Common myeloid progenitor, CD34-positive (primary cell): ENCODE data around the gene RASL11A.
"Not testable (repeated sequence)": the region's sequence is repeated elsewhere in the genome, so short reads cannot be mapped to it uniquely, and the experiment has no call there.

Experiments used
- CTCF ChIA-PET: fragments of 350-600 bp; sonication (Branson Sonifier 250); formaldehyde crosslinking; loops from one replicate; lab custom pipeline; 2021; ENCODE audit warnings: antibody characterized with exemption; lab: Charles Lee
- POLR2A ChIA-PET: fragments of 350-600 bp; sonication (Branson Sonifier 250); formaldehyde crosslinking; loops from one replicate; lab custom pipeline; 2021; ENCODE audit warnings: antibody characterized with exemption; lab: Charles Lee
- DNase-seq, 3 donors: peaks; one replicate each; pipeline versions ENCODE4 v3.0.0 to v3.0.0-alpha.2; 2013
- H3K27ac ChIP-seq, 2 experiments: 1 replicate in 1 of 2; 2 replicates in 1 of 2; pipeline ENCODE4 v1.7.0; 2013; ENCODE audit warnings: inconsistent platforms in 2 of 2, low read length in 2 of 2, mild to moderate bottlenecking in 2 of 2, low read depth in 1 of 2, moderate library complexity in 1 of 2; ENCODE audit not compliant: severe bottlenecking in 2 of 2, insufficient read depth in 1 of 2, poor library complexity in 1 of 2
- H3K27me3 ChIP-seq, 5 experiments: replicated peaks in 2 of 5; 1 replicate in 3 of 5; 2 replicates in 2 of 5; pipeline versions ENCODE4 v1.6.1 to v1.7.0; 2013; ENCODE audit warnings: low read length in 4 of 5, mild to moderate bottlenecking in 2 of 5, moderate library complexity in 2 of 5, inconsistent platforms in 1 of 5; ENCODE audit not compliant: insufficient read depth in 5 of 5, control insufficient read depth in 4 of 5
- H3K36me3 ChIP-seq, 4 experiments: 1 replicate in 2 of 4; 2 replicates in 2 of 4; pipeline versions ENCODE4 v1.6.1 to v1.7.0; 2013; ENCODE audit warnings: low read length in 3 of 4, control low read depth in 1 of 4, mild to moderate bottlenecking in 1 of 4; ENCODE audit not compliant: control insufficient read depth in 4 of 4, insufficient read depth in 4 of 4
- H3K4me1 ChIP-seq, 4 experiments: 1 replicate in 3 of 4; 2 replicates in 1 of 4; pipeline versions ENCODE4 v1.6.1 to v1.7.1; 2013; ENCODE audit warnings: low read length in 3 of 4, mild to moderate bottlenecking in 3 of 4, control low read depth in 1 of 4, inconsistent platforms in 1 of 4, moderate library complexity in 1 of 4; ENCODE audit not compliant: control insufficient read depth in 4 of 4, insufficient read depth in 4 of 4; ENCODE audit errors: control extremely low read depth in 1 of 4
- H3K4me3 ChIP-seq, 7 experiments: 1 replicate in 4 of 7; 2 replicates in 3 of 7; pipeline versions ENCODE4 v1.5.1 to v1.7.0; 2013; ENCODE audit warnings: mild to moderate bottlenecking in 7 of 7, low read length in 6 of 7, moderate library complexity in 6 of 7, inconsistent platforms in 2 of 7, low read depth in 2 of 7, control low read depth in 1 of 7; ENCODE audit not compliant: insufficient read depth in 4 of 7, control insufficient read depth in 1 of 7; ENCODE audit errors: extremely low read depth in 1 of 7
- H3K9me3 ChIP-seq, 5 experiments: 1 replicate in 4 of 5; 2 replicates in 1 of 5; pipeline versions ENCODE4 v1.6.1 to v1.7.1; 2013; ENCODE audit warnings: low read length in 4 of 5, mild to moderate bottlenecking in 2 of 5, inconsistent platforms in 1 of 5, low read depth in 1 of 5, moderate library complexity in 1 of 5; ENCODE audit not compliant: control insufficient read depth in 4 of 5, insufficient read depth in 2 of 5; ENCODE audit errors: control extremely low read depth in 1 of 5
- WGBS: methylation state at CpG from one replicate; pipeline ENCODE4 v1.1.5; 2013; ENCODE audit not compliant: insufficient coverage; 5-methylcytosine and 5-hydroxymethylcytosine counted together

The RASL11A gene

GRCh38 chr13:27293076-27293691 lies 22.6 kb downstream of the RASL11A start:
- Histone ChIP-seq H3K27ac (no peak overlapping the region), H3K36me3 (no peaks in the 10 kb centered on the region), H3K4me3 (no peak overlapping the region), H3K27me3 (no peaks in the 10 kb centered on the region), H3K4me1 (peaks cover 0 to 11% (median 8%) of the 10 kb centered on the region in 4 experiments), H3K9me3 (no peaks in the 10 kb centered on the region)
- ChIA-PET POLR2A (no interaction called here), CTCF (interaction anchor here (1.2 to 1.5 kb wide), 3 partner anchors 9 to 66 kb away, joined by 4 to 7 read pairs (median 5); no protein-coding TSS in a partner anchor)
- no peak for DNase-seq
- 82% methylated on average over 6 of the region's 8 CpGs for WGBS

GRCh38 chr13:27293873-27294515 lies 23.4 kb downstream of the RASL11A start:
- H3K27me3 ChIP-seq, result no peaks in the 10 kb centered on the region
- no peak overlapping the region for H3K4me3 ChIP-seq
- no peaks in the 10 kb centered on the region for H3K9me3 ChIP-seq
- WGBS, result 22% methylated on average over 1 of the region's 4 CpGs
- CTCF ChIA-PET, result interaction anchor here (0.8 to 2.3 kb wide), 5 partner anchors 8 to 64 kb away, joined by 3 to 9 read pairs (median 5); no protein-coding TSS in a partner anchor
- DNase-seq, result peak in 2 of 3 donors; percentile 41 to 53
- POLR2A ChIA-PET, result no interaction called here
- peak overlapping the region in 1 of 2 experiments; percentile 2 for H3K27ac ChIP-seq
- peaks cover 0 to 11% (median 8%) of the 10 kb centered on the region in 4 experiments for H3K4me1 ChIP-seq
- H3K36me3 ChIP-seq, result no peaks in the 10 kb centered on the region

GRCh38 chr13:27295096-27295495 lies 24.5 kb downstream of the RASL11A start:
- Histone ChIP-seq H3K27me3 (no peaks in the 10 kb centered on the region), H3K27ac (no peak overlapping the region), H3K9me3 (no peaks in the 10 kb centered on the region), H3K4me3 (no peak overlapping the region), H3K36me3 (no peaks in the 10 kb centered on the region), H3K4me1 (peaks cover 0 to 11% (median 8%) of the 10 kb centered on the region in 4 experiments)
- POLR2A ChIA-PET, result no interaction called here
- WGBS, result 94% methylated on average over 5 of the region's 7 CpGs
- CTCF ChIA-PET, result interaction anchor here (1.4 to 2.3 kb wide), 3 partner anchors 9 to 63 kb away, joined by 3 to 9 read pairs (median 7); no protein-coding TSS in a partner anchor
- DNase-seq, result no peak

- no peak overlapping the region for H3K4me3 ChIP-seq
- H3K27ac ChIP-seq, result no peak overlapping the region
- CTCF ChIA-PET, result interaction anchor here (2.3 kb wide), 1 partner anchor 21 kb away, joined by 7 read pairs; no protein-coding TSS in a partner anchor
- H3K27me3 ChIP-seq, result no peaks in the 10 kb centered on the region
- peaks cover 0 to 11% (median 8%) of the 10 kb centered on the region in 4 experiments for H3K4me1 ChIP-seq
- WGBS, result 100% methylated on average over 3 of the region's 4 CpGs
- DNase-seq, result no peak
- H3K36me3 ChIP-seq, result no peaks in the 10 kb centered on the region
- POLR2A ChIA-PET, result no interaction called here
- no peaks in the 10 kb centered on the region for H3K9me3 ChIP-seq
Measured at GRCh38 chr13:27295660-27296059, 25.0 kb downstream of the RASL11A start.

- WGBS, result 100% methylated on average over 8 of the region's 8 CpGs
- ChIA-PET CTCF (interaction anchor here (1.1 to 2.3 kb wide), 3 partner anchors 15 to 530 kb away, joined by 4 to 7 read pairs (median 6); no protein-coding TSS in a partner anchor), POLR2A (no interaction called here)
- Histone ChIP-seq H3K4me3 (no peak overlapping the region), H3K9me3 (no peaks in the 10 kb centered on the region), H3K36me3 (no peaks in the 10 kb centered on the region), H3K4me1 (peaks cover 0 to 11% (median 8%) of the 10 kb centered on the region in 4 experiments), H3K27me3 (no peaks in the 10 kb centered on the region), H3K27ac (no peak overlapping the region)
- no peak for DNase-seq
Measured at GRCh38 chr13:27296496-27296895, 25.9 kb downstream of the RASL11A start.

GRCh38 chr13:27298849-27299248 lies 28.2 kb downstream of the RASL11A start:
- no peak for DNase-seq

GRCh38 chr13:27300406-27300805 lies 29.8 kb downstream of the RASL11A start:
- POLR2A ChIA-PET, H3K27me3 ChIP-seq, H3K27ac ChIP-seq, DNase-seq, H3K4me1 ChIP-seq, H3K36me3 ChIP-seq, H3K4me3 ChIP-seq, H3K9me3 ChIP-seq: not testable (repeated sequence)
- 100% methylated on average over 7 of the region's 7 CpGs for WGBS
- CTCF ChIA-PET, result interaction anchor here (1.3 kb wide), 1 partner anchor 23 kb away, joined by 4 read pairs; no protein-coding TSS in a partner anchor

More at GRCh38 chr13:27298849-27299248, 28.2 kb downstream of the RASL11A start:
- H3K27me3 ChIP-seq, result no peaks in the 10 kb centered on the region
- no peaks in the 10 kb centered on the region for H3K36me3 ChIP-seq
- H3K27ac ChIP-seq, result no peak overlapping the region
- ChIA-PET POLR2A (no interaction called here), CTCF (no interaction called here)
- H3K4me1 ChIP-seq, result peaks cover 0 to 6% (median 5%) of the 10 kb centered on the region in 4 experiments
- no peak overlapping the region for H3K4me3 ChIP-seq
- H3K9me3 ChIP-seq, result peaks cover 0 to 3% (median 0%) of the 10 kb centered on the region in 5 experiments
- 97% methylated on average over 3 of the region's 5 CpGs for WGBS
